HepG2 (cell line): Measurements from ENCODE around the gene DLG1. TPM values are rescaled to one million over a fixed set of nuclear protein-coding genes. Genes with fewer than 3 reads are reported as not detected.
A peak's percentile ranks its signal among the peaks of the same experiment; 100 is the strongest.

Source experiments
- ATAC-seq: fragments of 200-7000 bp; cut with Tn5 transposase; 3 replicates; pipeline ENCODE4 v1.9.1; 2020; ENCODE audit warnings: mild to moderate bottlenecking, moderate library complexity
- BruUV-seq: library from RNA; stranded (reverse); fragments of 400-500 nt; replicated peaks from 2 replicates; lab custom pipeline; 2021; lab: Mats Ljungman, UMichigan
- CTCF ChIA-PET: fragments of 300-600 bp; formaldehyde crosslinking; extraction: SDS; loops from one replicate; lab custom pipeline; 2021; ENCODE audit warnings: low total read pairs, inconsistent platforms, low intra/inter-chr PET ratio; lab: Yijun Ruan, JAX
- POLR2A ChIA-PET: fragments of 350-600 bp; sonication (Branson Sonifier 250); formaldehyde crosslinking; loops from one replicate; lab custom pipeline; 2020; ENCODE audit warnings: antibody characterized with exemption, inconsistent platforms; lab: Yijun Ruan, JAX
- DNase-seq: peaks from one replicate; pipeline ENCODE4 v3.0.0-alpha.2; 2015; ENCODE audit warnings: low spot score
- FAIRE-seq: peaks from 3 replicates; lab custom pipeline; 2011; peaks lifted over from hg19 to GRCh38; lab: Jason Lieb, UNC
- H2AFZ ChIP-seq: one replicate; pipeline ENCODE4 v1.6.1; 2011; ENCODE audit warnings: low read length, inconsistent platforms
- H3K27ac ChIP-seq: fragments of 300-600 bp; 3 replicates; pipeline ENCODE4 v1.8.0; 2011; ENCODE audit warnings: mixed run types, mild to moderate bottlenecking, mixed read lengths, low read length, inconsistent platforms; ENCODE audit not compliant: insufficient read depth; ENCODE audit errors: extremely low read length
- H3K27me3 ChIP-seq, 2 experiments: fragments of 200-600 bp in 1 of 2; 2 replicates in 1 of 2; 3 replicates in 1 of 2; pipeline versions ENCODE4 v1.6.0 to v1.8.0; 2011; ENCODE audit warnings: low read length in 2 of 2, mild to moderate bottlenecking in 2 of 2, moderate library complexity in 2 of 2, inconsistent platforms in 1 of 2; ENCODE audit not compliant: insufficient read depth in 2 of 2, control insufficient read depth in 1 of 2
- H3K36me3 ChIP-seq, 2 experiments: fragments of 200-600 bp in 1 of 2; replicated peaks in 1 of 2; 2 replicates in 1 of 2; 3 replicates in 1 of 2; pipeline versions ENCODE4 v1.5.1 to v1.8.0; 2011; ENCODE audit warnings: low read length in 2 of 2, inconsistent platforms in 1 of 2; ENCODE audit not compliant: insufficient read depth in 2 of 2, control insufficient read depth in 1 of 2
- H3K4me1 ChIP-seq: 2 replicates; pipeline ENCODE4 v1.5.1; 2012; ENCODE audit warnings: low read length, inconsistent platforms; ENCODE audit not compliant: insufficient read depth
- H3K4me2 ChIP-seq: 2 replicates; pipeline ENCODE4 v1.6.0; 2011; ENCODE audit warnings: low read depth, low read length, inconsistent platforms
- H3K4me3 ChIP-seq, 3 experiments: fragments of 200-600 bp in 1 of 3; sonication (generic), shearing (Covaris generic) in 1 of 3; replicated peaks in 1 of 3; 2 replicates each; pipeline ENCODE4 v1.5.1; 2011 to 2016; ENCODE audit warnings: low read length in 3 of 3, inconsistent platforms in 2 of 3, low read depth in 2 of 3, mild to moderate bottlenecking in 2 of 3, control low read depth in 1 of 3, mixed read lengths in 1 of 3; ENCODE audit not compliant: insufficient read depth in 1 of 3
- H3K79me2 ChIP-seq: one replicate; pipeline ENCODE4 v1.6.1; 2011; ENCODE audit warnings: low read length, inconsistent platforms; ENCODE audit not compliant: insufficient read depth
- H3K9ac ChIP-seq: 2 replicates; pipeline ENCODE4 v1.6.0; 2011; ENCODE audit warnings: mild to moderate bottlenecking, low read depth, low read length, inconsistent platforms; ENCODE audit not compliant: insufficient read depth
- H3K9me3 ChIP-seq: 2 replicates; pipeline ENCODE4 v1.5.1; 2012; ENCODE audit warnings: mild to moderate bottlenecking, low read length
- H4K20me1 ChIP-seq: 2 replicates; pipeline ENCODE4 v1.6.0; 2011; ENCODE audit warnings: inconsistent platforms, mild to moderate bottlenecking, low read length, moderate library complexity; ENCODE audit not compliant: insufficient read depth
- CEBPB ChIP-seq: IDR thresholded peaks from 2 replicates; pipeline ENCODE4 v1.6.1; 2011; ENCODE audit warnings: low read depth, low read length, improper control_type of control experiment, borderline replicate concordance
- CEBPG ChIP-seq: IDR thresholded peaks from 2 replicates; pipeline ENCODE4 v1.6.1; 2016
- IRX3 ChIP-seq: sonication (generic); formaldehyde crosslinking; IDR thresholded peaks from 2 replicates; pipeline ENCODE4 v1.8.1; 2023; ENCODE audit warnings: mild to moderate bottlenecking, low read depth, missing genetic modification reagents, borderline replicate concordance
- NCOA5 ChIP-seq: sonication (generic); formaldehyde crosslinking; IDR thresholded peaks from 2 replicates; pipeline ENCODE4 v1.4.0; 2020; ENCODE audit warnings: missing genetic modification reagents
- RORA ChIP-seq: sonication (generic); formaldehyde crosslinking; IDR thresholded peaks from 2 replicates; pipeline ENCODE4 v1.5.0; 2020; ENCODE audit warnings: mild to moderate bottlenecking, missing genetic modification reagents, moderate library complexity
- SRSF9 ChIP-seq: fragments of 200-400 bp; formaldehyde crosslinking; IDR thresholded peaks from 2 replicates; pipeline ENCODE4 v1.6.1; 2018; ENCODE audit warnings: borderline replicate concordance, mild to moderate bottlenecking, low read depth, low read length; ENCODE audit not compliant: insufficient read depth, poor library complexity, severe bottlenecking
- ZFP90 ChIP-seq: sonication (generic); formaldehyde crosslinking; IDR thresholded peaks from 2 replicates; pipeline ENCODE4 v1.8.0; 2022; ENCODE audit warnings: missing genetic modification reagents, mild to moderate bottlenecking, inconsistent platforms, borderline replicate concordance
- ZMYM2 ChIP-seq: sonication (generic); formaldehyde crosslinking; IDR thresholded peaks from 2 replicates; pipeline ENCODE4 v1.8.0; 2022; ENCODE audit warnings: mild to moderate bottlenecking, missing genetic modification reagents
- ZNF121 ChIP-seq: sonication (generic); formaldehyde crosslinking; IDR thresholded peaks from 2 replicates; pipeline ENCODE4 v1.5.0; 2020; ENCODE audit warnings: mild to moderate bottlenecking, missing genetic modification reagents
- ZNF234 ChIP-seq: sonication (generic); formaldehyde crosslinking; conservative IDR thresholded peaks from 2 replicates; pipeline ENCODE4 v1.5.1; 2020; ENCODE audit warnings: mild to moderate bottlenecking, missing genetic modification reagents
- ZNF460 ChIP-seq: sonication (generic); formaldehyde crosslinking; IDR thresholded peaks from 2 replicates; pipeline ENCODE4 v1.5.1; 2020; ENCODE audit warnings: missing genetic modification reagents, mild to moderate bottlenecking, borderline replicate concordance
- ZNF672 ChIP-seq: sonication (generic); formaldehyde crosslinking; IDR thresholded peaks from 2 replicates; pipeline ENCODE4 v1.8.1; 2022; ENCODE audit warnings: missing genetic modification reagents
- WGBS: methylation state at CpG from one replicate; pipeline ENCODE4 v1.1.6; 2017; ENCODE audit warnings: low lambda C conversion rate; 5-methylcytosine and 5-hydroxymethylcytosine counted together
- in situ Hi-C: cut with HindIII; loops from 2 replicates; pipeline ENCODE4 v1.10.0; 2017; ENCODE audit warnings: low pct_unique_long_range_greater_than_20kb; ENCODE audit not compliant: extremely low pct_ligation_motif_present
- intact Hi-C: fragments of 100-400 bp; cut with micrococcal nuclease; formaldehyde crosslinking; loops from one replicate; pipeline ENCODE4 v1.10.0; 2022; ENCODE audit not compliant: unreplicated experiment
- polyA plus RNA-seq, 8 experiments: library from polyadenylated mRNA; depleted of rRNA in 3 of 8; stranded (reverse) in 7 of 8; unstranded in 1 of 8; fragments of >200 nt; fragmentation: Illumina TruSeq in 4 of 8; extraction: Trizol in 4 of 8; gene quantifications; 2 replicates each; pipeline versions ENCODE4 v1.2.1 to v1.2.3, GENCODE V29; 2011 to 2016; ENCODE audit warnings: low read depth in 4 of 8, missing spikeins in 1 of 8, mixed read lengths in 1 of 8; ENCODE audit not compliant: insufficient read depth in 1 of 8
- total RNA-seq, 5 experiments: library from RNA; depleted of rRNA; stranded (reverse); fragments of >200 nt; fragmentation: Illumina TruSeq; extraction: Trizol; gene quantifications; 2 replicates each; pipeline ENCODE4 v1.2.3, GENCODE V29; 2016; ENCODE audit warnings: low read depth in 1 of 5

The DLG1 gene
- total and polyA plus RNA-seq, 2 of the 13 experiments (the other 11 are each of a cell fraction or from before 2014, with no cell fraction given): 30.5 to 104 TPM

GRCh38 chr3:197021729-197022404, 276.5 kb downstream of the DLG1 start:
- Histone ChIP-seq H3K27me3 (no peaks in the 10 kb centered on the region), H3K79me2 (no peaks in the 10 kb centered on the region), H3K4me1 (peaks cover 30% of the 10 kb centered on the region), H3K9ac (no peak overlapping the region), H4K20me1 (no peaks in the 10 kb centered on the region), H3K9me3 (no peaks in the 10 kb centered on the region), H3K4me2 (no peak overlapping the region), H3K36me3 (no peaks in the 10 kb centered on the region; a peak in 1 of 5 replicates), H3K4me3 (no peak overlapping the region), H3K27ac (no peak overlapping the region), H2AFZ (no peak overlapping the region)
- intact Hi-C loops (no loop called here), in situ Hi-C loops (no loop called here)
- FAIRE-seq (no peak), DNase-seq (no peak), ATAC-seq (peak; percentile 6; the same call in 1 of the 3 replicates)
- 79% methylated on average over 15 of the region's 15 CpGs for WGBS
- CTCF ChIA-PET: no interaction called here
- TF ChIP-seq ZMYM2 (CRISPR knock-in tag): no peak
- no peak for TF ChIP-seq RORA (CRISPR knock-in tag)
- peak; percentile 91 for TF ChIP-seq ZNF672 (CRISPR knock-in tag)
- peak; percentile 32; the same call in 1 of the 2 replicates for TF ChIP-seq CEBPB
- TF ChIP-seq ZNF121: peak; percentile 97
- peak; percentile 52; the same call in 1 of the 2 replicates for TF ChIP-seq CEBPG (CRISPR knock-in tag)
- peak; percentile 96; the same call in 1 of the 2 replicates for TF ChIP-seq ZFP90 (CRISPR knock-in tag)
- TF ChIP-seq NCOA5 (CRISPR knock-in tag): no peak
- TF ChIP-seq IRX3 (CRISPR knock-in tag): no peak
- no peak for TF ChIP-seq ZNF234
- TF ChIP-seq ZNF460 (CRISPR knock-in tag): peak; percentile 84
- TF ChIP-seq SRSF9: no peak
- POLR2A ChIA-PET: no interaction called here
- no TSS peak for BruUV-seq
